HG02852 (cell line): Measurements from ENCODE around the gene ITPRIPL2.

Source experiments
- ATAC-seq: cut with Tn5 transposase; IDR thresholded peaks from one replicate; pipeline ENCODE4 v1.9.1; 2021; ENCODE audit warnings: mild to moderate bottlenecking, moderate library complexity; ENCODE audit not compliant: unreplicated experiment

Gene ITPRIPL2

GRCh38 chr16:19140396-19140795, 26.6 kb downstream of the ITPRIPL2 start:
- no peak for ATAC-seq

- ATAC-seq = no peak
Observed at GRCh38 chr16:19142939-19143598, 29.3 kb downstream of the ITPRIPL2 start.

DNA sequence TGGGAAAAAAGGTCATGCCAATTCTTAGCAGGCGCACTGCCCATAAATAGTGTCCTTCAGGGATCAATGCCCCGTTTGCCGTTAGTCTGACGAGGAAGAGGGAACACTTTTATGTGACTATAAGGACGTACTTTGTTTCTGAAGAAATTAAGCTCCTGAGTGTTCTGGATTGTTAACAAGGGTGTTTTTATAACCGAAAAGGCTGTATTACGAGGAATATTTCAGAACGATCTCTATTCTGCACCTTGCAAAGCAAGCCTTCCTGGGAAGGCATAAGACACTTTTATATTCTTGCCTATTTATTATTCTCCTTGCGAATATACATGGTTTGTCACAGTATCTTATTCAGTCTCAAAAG, 29.8 kb downstream of the ITPRIPL2 start:
- no peak for ATAC-seq

GRCh38 chr16:19145010-19145409, 31.2 kb downstream of the ITPRIPL2 start:
- no peak for ATAC-seq

DNA sequence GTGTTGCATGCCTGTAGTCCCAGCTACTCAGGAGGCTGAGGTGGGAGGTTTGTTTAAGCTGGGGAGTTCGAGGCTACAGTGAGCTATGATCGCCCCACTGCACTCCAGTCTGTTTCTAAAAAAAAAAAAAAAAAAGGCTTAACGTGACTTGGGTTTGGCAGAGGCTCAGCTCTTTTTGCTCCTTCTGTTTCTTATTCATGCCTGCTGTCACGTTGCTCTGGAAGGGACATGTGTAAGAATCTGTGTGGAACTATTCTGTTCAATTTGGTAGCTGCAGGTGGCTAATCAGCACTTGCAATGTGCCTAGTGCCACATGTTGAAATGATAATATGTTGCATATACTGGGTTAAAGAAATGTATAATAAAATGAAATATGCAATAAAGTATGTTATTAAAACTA, 33.4 kb downstream of the ITPRIPL2 start:
- no peak for ATAC-seq

DNA sequence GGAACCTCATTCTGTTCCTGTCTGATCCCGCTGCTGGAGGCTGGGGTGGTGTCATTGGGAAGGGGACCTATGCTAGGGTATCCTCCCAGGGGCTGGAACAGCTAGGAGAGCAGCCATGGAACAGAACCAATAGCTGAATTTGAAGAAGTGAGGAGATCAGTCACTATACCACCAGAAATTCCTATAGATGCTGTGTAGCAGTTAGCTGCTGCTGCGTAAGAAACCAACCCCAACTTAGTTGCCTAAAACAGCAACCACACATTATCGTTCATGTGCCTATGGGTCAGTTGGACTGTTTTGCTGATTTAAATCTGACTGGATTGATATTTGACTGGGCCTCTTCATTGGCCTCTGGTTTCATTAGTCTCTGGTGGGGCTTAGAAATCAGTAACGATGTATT, 33.9 kb downstream of the ITPRIPL2 start:
- no peak for ATAC-seq

- ATAC-seq = no peak
Observed at GRCh38 chr16:19148189-19148588, 34.4 kb downstream of the ITPRIPL2 start.

- ATAC-seq = no peak
Observed at GRCh38 chr16:19151310-19151709, 37.5 kb downstream of the ITPRIPL2 start.

- no peak for ATAC-seq
Observed at GRCh38 chr16:19152042-19152441, 38.3 kb downstream of the ITPRIPL2 start.

DNA sequence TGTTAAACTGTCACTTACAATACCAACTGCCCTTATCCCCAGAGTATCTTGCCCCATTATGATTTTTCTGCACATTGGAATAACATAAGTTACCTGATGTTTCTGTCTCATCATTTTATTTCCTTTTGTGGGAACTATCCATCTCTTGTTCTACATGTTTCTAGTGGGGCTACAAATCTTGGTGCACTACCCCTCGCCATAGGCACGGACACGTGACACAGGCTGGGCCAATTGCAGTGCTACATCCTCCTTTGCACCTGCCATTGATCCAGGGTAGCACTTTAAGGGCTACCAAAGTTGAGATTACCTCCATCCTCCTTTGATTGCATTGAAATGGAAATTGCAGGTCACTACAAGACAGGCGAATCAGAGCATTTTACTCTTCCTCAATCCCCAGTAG, 40.1 kb downstream of the ITPRIPL2 start:
- no peak for ATAC-seq

DNA sequence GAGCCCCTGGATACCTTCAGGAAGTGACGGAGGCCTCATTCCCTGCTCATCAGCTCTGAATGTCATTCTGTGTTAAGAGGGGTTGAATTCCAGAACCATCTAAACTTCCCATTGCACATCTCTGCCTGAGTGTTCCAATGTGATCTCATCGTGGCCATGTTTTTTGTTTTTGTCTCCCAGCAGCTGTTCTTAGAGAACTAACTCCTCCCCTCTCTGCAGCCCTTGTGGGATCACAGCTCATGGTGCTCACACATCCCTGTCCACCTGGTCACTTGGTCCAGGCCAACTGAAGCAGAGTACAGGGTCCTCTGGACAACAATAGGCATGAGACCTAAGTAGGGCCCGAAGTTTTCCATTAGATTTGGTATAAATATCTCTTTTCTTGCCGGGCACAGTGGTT, 48.3 kb downstream of the ITPRIPL2 start:
- no peak for ATAC-seq

- ATAC-seq = no peak
Observed at GRCh38 chr16:19163215-19163614, 49.5 kb downstream of the ITPRIPL2 start.

- ATAC-seq = no peak
Observed at GRCh38 chr16:19164285-19164684, 50.5 kb downstream of the ITPRIPL2 start.

DNA sequence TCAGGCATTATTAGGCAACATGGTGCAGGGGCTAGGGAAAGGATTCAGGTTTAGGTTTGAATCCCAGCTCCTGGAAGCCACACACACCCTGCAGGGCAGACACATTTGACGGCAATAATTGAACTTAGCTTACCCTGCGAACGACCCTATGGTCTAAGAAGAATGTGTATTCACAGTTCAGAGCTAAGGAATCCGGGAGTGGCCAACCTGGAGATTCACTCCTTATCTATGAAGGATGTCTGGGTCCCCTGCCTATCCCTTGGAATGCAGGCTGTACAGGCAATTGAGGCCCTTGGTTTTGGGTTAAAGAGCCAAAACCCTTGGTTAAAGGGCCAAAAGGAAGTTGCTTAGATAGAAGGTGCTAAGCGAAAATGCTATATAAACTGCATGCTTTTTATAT, 51.3 kb downstream of the ITPRIPL2 start:
- ATAC-seq = no peak

- no peak for ATAC-seq
Observed at GRCh38 chr16:19166500-19166899, 52.7 kb downstream of the ITPRIPL2 start.

- no peak for ATAC-seq
Observed at GRCh38 chr16:19167710-19168370, 54.1 kb downstream of the ITPRIPL2 start, which contains the start of gene SYT17. Gene SYT17, plus strand, starts transcription at chr16:19168240. Its CDS starts 407 bp downstream, at chr16:19168647.

- no peak for ATAC-seq
Observed at GRCh38 chr16:19168371-19169081, 54.8 kb downstream of the ITPRIPL2 start.

GRCh38 chr16:19169082-19169639, 55.4 kb downstream of the ITPRIPL2 start:
- ATAC-seq = no peak

- ATAC-seq = no peak
Observed at GRCh38 chr16:19170043-19170655, 56.4 kb downstream of the ITPRIPL2 start.
